Measurements from ENCODE around the gene SMPD1. TPM values are rescaled to one million over a fixed set of nuclear protein-coding genes. Genes with fewer than 3 reads are reported as not detected.

The SMPD1 gene
- total RNA-seq, 1 donor from 2014 or later = 38.8 TPM

DNA sequence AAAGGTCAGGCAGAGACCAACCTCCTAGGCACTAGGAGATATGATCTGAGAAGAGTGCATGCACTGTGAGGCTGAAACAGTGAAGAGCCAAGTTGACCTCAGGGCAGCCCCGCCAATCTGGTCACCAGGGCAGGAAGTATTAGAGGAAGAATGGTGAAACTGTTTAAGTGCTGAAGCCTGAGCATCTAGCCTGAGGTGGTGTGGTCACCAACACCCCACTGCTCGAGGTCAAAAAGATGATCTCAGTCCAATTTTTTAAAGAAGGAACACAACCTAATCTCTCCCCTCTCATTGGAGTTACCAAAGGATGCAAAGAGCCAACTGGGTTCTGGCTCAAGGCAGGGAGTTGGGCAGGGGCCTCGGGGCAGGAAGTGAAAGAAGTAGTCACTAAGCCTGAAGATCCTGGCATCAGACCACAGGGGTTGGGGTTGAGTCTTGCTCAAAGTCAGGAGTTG, 24.6 kb downstream of the SMPD1 start:
- no peak for DNase-seq (ENCODE audit: low read depth)

DNA sequence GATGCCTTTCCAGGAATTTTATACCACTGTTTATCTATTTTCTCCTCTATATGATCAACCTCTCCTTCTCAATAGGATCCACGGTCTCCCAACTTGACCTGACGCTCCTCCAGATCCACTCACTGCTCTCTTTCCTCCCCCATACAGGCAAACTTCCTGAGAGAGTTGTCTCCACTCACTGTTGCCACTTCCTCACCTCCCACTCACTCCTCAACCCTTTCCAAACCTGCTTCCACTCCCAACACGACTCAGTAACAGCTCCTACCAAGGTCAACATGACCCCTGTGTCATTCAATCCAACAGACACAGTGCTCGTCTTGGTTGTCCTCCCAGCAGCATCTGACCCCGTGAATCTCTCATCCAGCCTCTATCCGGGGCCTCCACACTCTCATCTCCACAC, 25.5 kb downstream of the SMPD1 start:
- no peak for DNase-seq (ENCODE audit: low read depth)

- DNase-seq (ENCODE audit: low read depth) = no peak
These were observed 27.8 kb downstream of the SMPD1 start for GRCh38 chr11:6417907-6418556.

DNA sequence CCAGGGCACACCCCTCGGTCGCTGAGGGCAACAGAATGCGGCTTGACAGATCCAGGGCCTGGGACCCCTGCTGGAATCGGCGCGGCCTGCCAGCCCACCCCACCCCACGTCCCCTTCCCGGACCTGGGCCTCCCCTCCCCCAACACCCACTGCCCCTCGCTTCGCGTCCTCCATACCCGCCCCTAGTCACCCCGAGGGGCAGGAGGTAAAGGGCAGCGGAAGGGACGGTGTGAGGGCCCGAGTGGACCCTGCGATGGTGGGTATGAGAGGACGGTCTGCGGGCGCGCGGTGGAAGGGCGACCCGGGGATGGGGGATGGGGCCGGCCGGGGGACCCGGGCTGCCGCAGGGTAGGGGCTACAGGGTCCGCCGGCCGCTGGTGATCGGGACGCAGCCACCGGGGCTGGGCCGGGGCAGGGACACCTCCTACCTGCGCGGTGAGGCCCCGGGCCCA, 28.3 kb downstream of the SMPD1 start:
- no peak for DNase-seq (ENCODE audit: low read depth)

DNA sequence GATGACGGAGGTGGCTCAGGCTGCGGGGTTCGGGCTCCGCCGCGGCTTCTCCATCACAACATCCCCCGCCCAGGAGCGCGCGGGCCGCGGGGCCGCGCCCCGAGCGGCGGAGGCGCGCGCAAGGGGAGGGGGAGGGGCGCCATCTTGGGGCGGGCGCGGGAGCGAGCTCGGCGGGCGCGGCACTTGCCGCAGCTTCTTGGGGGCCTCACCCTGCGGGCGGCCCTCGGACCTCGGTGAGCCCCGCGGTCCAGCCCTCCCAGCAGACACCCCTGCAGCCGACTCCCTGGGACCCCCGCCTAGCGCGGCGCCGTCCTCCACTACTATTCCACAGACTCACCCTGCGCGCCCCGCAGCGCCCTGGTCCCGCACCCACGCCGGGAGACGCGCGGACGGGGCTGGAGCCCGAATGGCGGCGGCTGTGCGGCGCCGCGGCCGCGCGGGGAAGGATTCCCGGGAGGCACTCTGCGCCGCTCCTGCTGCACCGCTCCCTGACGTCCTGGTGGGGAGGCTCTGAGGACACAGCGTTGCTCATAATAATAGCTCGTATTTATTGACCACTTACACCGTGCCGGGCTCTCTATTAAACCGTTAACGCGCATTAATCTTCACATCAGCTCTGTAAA, 28.8 kb downstream of the SMPD1 start, which contains the start of gene APBB1:
Gene APBB1, minus strand, starts transcription at position 86 of the 623 bp plus-strand sequence. CDS start 7,747 bp downstream, outside the sequence.
- DNase-seq (ENCODE audit: low read depth) = peak; percentile 23

GRCh38 chr11:6420677-6421076, 30.4 kb downstream of the SMPD1 start:
- DNase-seq (ENCODE audit: low read depth) = no peak

DNA sequence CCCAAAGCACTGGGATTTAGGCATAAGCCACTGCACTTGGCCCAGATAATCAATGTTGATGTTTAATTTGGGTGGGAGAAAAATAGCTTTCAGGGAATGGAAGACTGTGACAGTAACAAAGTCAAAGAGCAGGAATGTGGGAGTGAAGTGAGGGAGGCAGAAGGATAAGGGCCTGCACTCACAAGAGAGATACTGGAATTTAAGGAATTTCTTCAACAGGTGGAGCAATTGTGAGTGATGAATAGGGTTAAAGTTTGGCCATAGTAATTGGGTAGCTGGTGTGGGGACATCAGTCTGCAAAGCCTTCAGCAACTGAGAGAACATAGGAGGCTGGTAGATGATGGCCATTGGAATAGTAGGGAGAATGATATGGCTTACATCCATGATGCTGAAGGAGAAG, 37.2 kb downstream of the SMPD1 start:
- no peak for DNase-seq (ENCODE audit: low read depth)

GRCh38 chr11:6431861-6432260, 41.6 kb downstream of the SMPD1 start:
- DNase-seq (ENCODE audit: low read depth) = peak; percentile 68

GRCh38 chr11:6433998-6434660, 43.9 kb downstream of the SMPD1 start:
- DNase-seq (ENCODE audit: low read depth) = no peak

- no peak for DNase-seq (ENCODE audit: low read depth)
These were observed 47.1 kb downstream of the SMPD1 start for GRCh38 chr11:6437423-6437822.

DNA sequence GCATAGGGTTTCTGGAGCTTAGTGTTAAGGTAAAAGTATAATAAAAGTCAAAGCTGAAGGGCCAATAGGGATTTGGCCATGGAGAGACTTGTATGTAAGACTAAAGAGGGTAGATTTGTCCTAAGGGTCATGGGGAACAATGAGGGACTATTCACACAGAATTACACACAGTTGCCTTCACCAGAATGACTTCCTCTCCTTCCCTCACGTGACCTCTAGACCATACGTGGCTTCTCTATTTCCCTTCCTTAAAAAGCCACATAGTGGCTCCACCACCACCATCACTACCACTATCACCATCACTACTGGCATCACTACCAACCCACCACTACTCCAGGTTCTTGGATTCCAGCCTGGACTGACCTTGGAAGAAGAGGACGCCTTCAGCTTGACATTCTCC, 47.7 kb downstream of the SMPD1 start:
- DNase-seq (ENCODE audit: low read depth) = no peak

DNA sequence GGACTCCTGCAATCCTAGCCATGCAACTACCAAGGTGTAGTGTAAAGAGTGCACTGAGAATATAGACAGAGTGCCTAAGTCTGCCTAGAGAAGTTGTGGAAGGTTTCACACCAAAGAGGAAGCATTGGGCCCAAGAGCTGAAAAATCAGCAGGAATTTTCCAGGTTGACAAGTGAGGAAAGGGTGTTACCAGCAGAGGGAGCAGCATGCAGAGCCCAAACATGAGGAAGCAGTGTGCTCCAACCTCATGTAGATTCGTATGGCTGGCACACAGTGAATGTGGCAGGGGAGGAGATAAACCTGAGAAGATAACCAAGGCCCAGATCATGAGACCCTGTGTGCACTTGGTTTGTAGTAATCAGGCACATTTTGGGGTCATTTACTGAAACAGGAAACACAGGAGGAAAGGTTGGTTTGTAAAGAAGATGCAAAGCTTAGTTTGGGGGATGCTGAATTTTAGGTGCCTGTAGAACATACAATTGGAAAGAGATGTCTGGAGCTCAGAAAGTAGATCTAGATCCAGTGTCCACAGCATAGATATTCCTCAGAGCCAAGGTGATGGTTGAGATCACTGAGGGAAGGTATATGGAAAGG, 48.8 kb downstream of the SMPD1 start:
- DNase-seq (ENCODE audit: low read depth) = peak; percentile 65

DNA sequence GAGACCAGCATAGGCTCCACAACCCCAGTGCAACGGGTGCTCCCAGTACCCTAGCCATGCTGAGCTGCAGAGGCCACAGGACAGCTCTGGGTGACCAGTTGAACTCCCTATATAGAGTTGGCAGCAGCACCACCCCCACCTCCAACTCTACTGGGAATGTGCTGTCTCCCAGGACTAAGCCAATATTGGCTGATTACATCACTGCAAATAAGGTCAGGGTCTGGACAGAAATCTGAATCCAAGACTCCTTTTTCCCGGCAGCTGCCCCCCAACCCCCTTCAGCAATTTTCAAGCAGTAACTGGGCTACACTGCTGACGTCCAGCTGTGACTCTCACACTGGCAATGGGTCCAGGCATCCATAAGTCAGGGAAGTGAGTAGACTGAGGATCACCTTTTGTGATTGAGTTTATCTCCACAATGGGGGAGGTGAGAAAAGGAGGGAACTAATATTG, 50.7 kb downstream of the SMPD1 start, which contains the start of gene HPX:
Gene HPX, minus strand, starts transcription at position 82 of the 453 bp plus-strand sequence. Its CDS starts 24 bp downstream, at position 58.
- DNase-seq (ENCODE audit: low read depth) = no peak

DNA sequence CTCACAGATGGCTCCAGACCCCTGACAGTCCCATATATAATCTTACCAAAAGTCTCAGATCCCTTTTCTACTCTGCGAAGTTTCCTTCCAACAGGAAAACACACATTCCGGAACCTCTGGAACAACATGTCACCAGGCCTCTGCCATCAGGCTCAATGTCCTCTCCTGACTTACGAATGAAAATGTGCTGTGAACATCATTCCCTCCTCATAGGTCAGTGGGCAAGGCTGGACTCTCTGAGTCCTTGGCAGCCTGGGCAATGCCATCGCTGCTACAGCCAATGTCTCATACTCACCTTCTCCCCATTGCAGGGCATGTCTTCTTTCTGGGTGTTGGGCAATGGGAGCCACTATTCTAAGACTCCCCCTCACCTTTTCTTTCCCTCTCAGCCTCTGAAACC, 52.2 kb downstream of the SMPD1 start:
- no peak for DNase-seq (ENCODE audit: low read depth)

GRCh38 chr11:6443269-6444003, 53.2 kb downstream of the SMPD1 start:
- DNase-seq (ENCODE audit: low read depth) = peak; percentile 38

Other genes starting within 250 kb of the SMPD1 start
- not detected in 2 replicates for gene OR52B2, start 220.1 kb upstream of the SMPD1 start, total RNA-seq
- gene OR52W1, start 191.2 kb upstream of the SMPD1 start, total RNA-seq = not detected in 2 replicates
- not detected in 2 replicates for gene C11orf42, start 184.9 kb upstream of the SMPD1 start, total RNA-seq
- gene FHIP1B, start 155.8 kb upstream of the SMPD1 start, total RNA-seq = 7.6 and 20.3 TPM in 2 replicates
- gene CNGA4, start 151.4 kb upstream of the SMPD1 start, total RNA-seq = 0.25 and 0.35 TPM in 2 replicates
- not detected in 2 replicates for gene CCKBR, start 130.6 kb upstream of the SMPD1 start, total RNA-seq
- gene CAVIN3, start 70.0 kb upstream of the SMPD1 start, total RNA-seq = 50.3 and 118 TPM in 2 replicates
- 16.7 and 50.4 TPM in 2 replicates for gene APBB1, start 28.6 kb downstream of the SMPD1 start, total RNA-seq
- 0.20 TPM in 1 of 2 replicates, not detected in the other for gene HPX, start 50.5 kb downstream of the SMPD1 start, total RNA-seq
- gene TRIM3, start 83.5 kb downstream of the SMPD1 start, total RNA-seq = 5.6 and 16.5 TPM in 2 replicates
- gene ARFIP2, start 90.9 kb downstream of the SMPD1 start, total RNA-seq = 64.5 and 78.0 TPM in 2 replicates
- 34.7 and 38.7 TPM in 2 replicates for gene TIMM10B, start 91.0 kb downstream of the SMPD1 start, total RNA-seq
- gene DNHD1, start 106.8 kb downstream of the SMPD1 start, total RNA-seq = 0.69 and 2.5 TPM in 2 replicates
- gene RRP8, start 213.1 kb downstream of the SMPD1 start, total RNA-seq = 6.4 and 22.6 TPM in 2 replicates
- 133 and 183 TPM in 2 replicates for gene ILK, start 213.3 kb downstream of the SMPD1 start, total RNA-seq
- 36.1 and 36.9 TPM in 2 replicates for gene TAF10, start 221.7 kb downstream of the SMPD1 start, total RNA-seq
- 16.1 and 107 TPM in 2 replicates for gene TPP1, start 228.9 kb downstream of the SMPD1 start, total RNA-seq

Data from renal cortical epithelial cell (primary cell).